ENCODE measurements around the gene GSAP. TPM values are rescaled to one million over a fixed set of nuclear protein-coding genes. Genes with fewer than 3 reads are reported as not detected.

Gene GSAP
- total and polyA plus RNA-seq, 9 of the 15 experiments (the other 6 are each of a cell fraction or from before 2014, with no cell fraction given) = 0.13 TPM; not detected in 8

DNA sequence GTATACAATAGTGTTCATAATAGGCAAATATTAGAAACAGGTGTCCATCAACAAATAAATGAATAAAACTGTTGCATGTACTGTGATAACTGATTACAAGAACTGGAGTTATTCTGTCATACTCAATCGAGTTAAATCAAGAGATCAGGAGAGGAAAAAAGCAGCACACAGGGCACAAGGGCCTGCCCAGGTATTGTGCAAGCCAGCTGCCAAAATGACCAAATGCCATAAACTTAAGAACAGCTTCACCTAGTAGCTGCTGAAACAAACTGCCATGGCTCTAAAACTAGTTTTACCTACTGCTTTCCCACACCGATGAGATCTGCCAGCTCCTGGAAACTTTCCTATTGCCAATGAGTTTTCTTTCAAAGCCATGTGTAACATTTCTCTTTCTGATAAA is 12.2 kb downstream of the GSAP start:
- in situ Hi-C loops (cut with MboI) = no loop called here
- H4K20me1 ChIP-seq (replicated peaks; ENCODE audit: control insufficient read depth, insufficient read depth, low read length) = no peaks in the 10 kb centered on the region
- DNase-seq (ENCODE audit: extremely low read depth in 1 of 4, low spot score in 3 of 4) = no peak
- no peak overlapping the region for H3K9ac ChIP-seq (ENCODE audit: insufficient read depth in 1 of 2, low read depth in 2 of 2, low read length in 2 of 2)
- peaks cover 7% of the 10 kb centered on the region in 2 experiments; a peak in 2 of 5 replicates for H3K27me3 ChIP-seq (ENCODE audit: control insufficient read depth in 2 of 2, insufficient read depth in 2 of 2, low read length in 2 of 2)
- no peaks in the 10 kb centered on the region for H3K79me2 ChIP-seq (ENCODE audit: control insufficient read depth, insufficient read depth, low read length)
- BruUV-seq (replicated peaks) = no TSS peak
- H3K4me2 ChIP-seq (ENCODE audit: insufficient read depth, low read length) = no peak overlapping the region
- no peaks in the 10 kb centered on the region for H3K4me1 ChIP-seq (replicated peaks in 1 of 2; ENCODE audit: control insufficient read depth in 2 of 2, insufficient read depth in 2 of 2, low read length in 2 of 2)
- FAIRE-seq = no peak
- intact Hi-C loops (cut with micrococcal nuclease) = no loop called here
- CTCF ChIA-PET (ENCODE audit: low intra/inter-chr PET ratio) = no interaction called here
- WGBS (ENCODE audit: insufficient coverage, low coverage, missing lambda C conversion rate) = 0% methylated on average over 2 of the region's 2 CpGs
- POLR2A ChIA-PET = interaction anchor here (0.6 kb wide), 1 partner anchor 125 kb away, joined by 3 read pairs; no protein-coding TSS in a partner anchor
- H2AFZ ChIP-seq (ENCODE audit: low read depth, low read length) = no peak overlapping the region
- H3K27ac ChIP-seq (ENCODE audit: extremely low read depth, low read depth, low read length) = no peak overlapping the region
- no peak for ATAC-seq
- no peak overlapping the region for H3K4me3 ChIP-seq
- no peaks in the 10 kb centered on the region for H3K9me1 ChIP-seq (ENCODE audit: control insufficient read depth, insufficient read depth, low read length)
- H3K36me3 ChIP-seq (ENCODE audit: control insufficient read depth, insufficient read depth, low read length) = no peaks in the 10 kb centered on the region
- H3K9me3 ChIP-seq (replicated peaks; ENCODE audit: control insufficient read depth, insufficient read depth, low read depth, low read length) = no peaks in the 10 kb centered on the region
- TF ChIP-seq SMARCB1 (IDR thresholded peaks at IDR 0.05; ENCODE audit: insufficient read length, low read depth) = no peak
- TF ChIP-seq ZNF780A (CRISPR knock-in tag; IDR thresholded peaks at IDR 0.05) = no peak
- TF ChIP-seq NFXL1 (CRISPR knock-in tag; IDR thresholded peaks at IDR 0.05) = no peak
- no peak for TF ChIP-seq EHMT2 (IDR thresholded peaks at IDR 0.05)
- TF ChIP-seq NFATC3 (IDR thresholded peaks at IDR 0.05) = no peak
- TF ChIP-seq U2AF2 (optimal IDR thresholded peaks at IDR 0.05; ENCODE audit: low read depth, low read length) = no peak
- no peak for TF ChIP-seq ZFP91 (CRISPR knock-in tag; IDR thresholded peaks at IDR 0.05)
- no peak for TF ChIP-seq PHF8 (IDR thresholded peaks at IDR 0.05; ENCODE audit: borderline replicate concordance, low read length)
- TF ChIP-seq EGR1 (conservative IDR thresholded peaks at IDR 0.05) = no peak
- TF ChIP-seq NFRKB (IDR thresholded peaks at IDR 0.05; ENCODE audit: low read depth) = no peak
- no peak for TF ChIP-seq TSHZ1 (CRISPR knock-in tag; IDR thresholded peaks at IDR 0.05)
- no peak for TF ChIP-seq SP2 (IDR thresholded peaks at IDR 0.05; ENCODE audit: extremely low read depth, low read depth, low read length, poor library complexity, severe bottlenecking)
- no peak for TF ChIP-seq NFIC (IDR thresholded peaks at IDR 0.05)
- TF ChIP-seq KLF6 (CRISPR knock-in tag; IDR thresholded peaks at IDR 0.05; ENCODE audit: borderline replicate concordance) = no peak
- TF ChIP-seq, protein P1, sequence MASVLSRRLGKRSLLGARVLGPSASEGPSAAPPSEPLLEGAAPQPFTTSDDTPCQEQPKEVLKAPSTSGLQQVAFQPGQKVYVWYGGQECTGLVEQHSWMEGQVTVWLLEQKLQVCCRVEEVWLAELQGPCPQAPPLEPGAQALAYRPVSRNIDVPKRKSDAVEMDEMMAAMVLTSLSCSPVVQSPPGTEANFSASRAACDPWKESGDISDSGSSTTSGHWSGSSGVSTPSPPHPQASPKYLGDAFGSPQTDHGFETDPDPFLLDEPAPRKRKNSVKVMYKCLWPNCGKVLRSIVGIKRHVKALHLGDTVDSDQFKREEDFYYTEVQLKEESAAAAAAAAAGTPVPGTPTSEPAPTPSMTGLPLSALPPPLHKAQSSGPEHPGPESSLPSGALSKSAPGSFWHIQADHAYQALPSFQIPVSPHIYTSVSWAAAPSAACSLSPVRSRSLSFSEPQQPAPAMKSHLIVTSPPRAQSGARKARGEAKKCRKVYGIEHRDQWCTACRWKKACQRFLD (CRISPR knock-in tag; IDR thresholded peaks at IDR 0.05) = no peak
- no peak for TF ChIP-seq SREBF1 (IDR thresholded peaks at IDR 0.05; ENCODE audit: borderline replicate concordance, low read depth, low read length)
